Endodermal cell (in vitro differentiated cells): ENCODE results near the gene OSER1. TPM values are rescaled to one million over a fixed set of nuclear protein-coding genes. Genes with fewer than 3 reads are reported as not detected.

Experiments used
- DNase-seq: peaks from one replicate; pipeline ENCODE4 v3.0.0-alpha.2; 2017
- H3K27ac ChIP-seq: 2 replicates; pipeline ENCODE4 v1.5.1; 2013; ENCODE audit warnings: mild to moderate bottlenecking, low read depth, low read length, moderate library complexity
- H3K27me3 ChIP-seq: 2 replicates; pipeline ENCODE4 v1.6.1; 2013; ENCODE audit warnings: mild to moderate bottlenecking, low read length, moderate library complexity; ENCODE audit not compliant: insufficient read depth, control insufficient read depth, poor library complexity, severe bottlenecking
- H3K36me3 ChIP-seq: 2 replicates; pipeline ENCODE4 v1.7.0; 2013; ENCODE audit warnings: mild to moderate bottlenecking, low read length, moderate library complexity; ENCODE audit not compliant: control insufficient read depth, insufficient read depth
- H3K4me1 ChIP-seq: one replicate; pipeline ENCODE4 v1.7.0; 2013; ENCODE audit warnings: low read length; ENCODE audit not compliant: control insufficient read depth, insufficient read depth
- H3K4me3 ChIP-seq: 2 replicates; pipeline ENCODE4 v1.5.1; 2013; ENCODE audit warnings: mild to moderate bottlenecking, low read length, moderate library complexity
- H3K9ac ChIP-seq: 2 replicates; pipeline ENCODE4 v1.6.1; 2013; ENCODE audit warnings: mild to moderate bottlenecking, low read length, moderate library complexity; ENCODE audit not compliant: poor library complexity, severe bottlenecking; ENCODE audit errors: extremely low read depth
- H3K9me3 ChIP-seq: 2 replicates; pipeline ENCODE4 v1.6.1; 2013; ENCODE audit warnings: mild to moderate bottlenecking, low read length, moderate library complexity; ENCODE audit not compliant: control insufficient read depth
- H3K27ac Mint-ChIP-seq: 2 replicates; pipeline ENCODE4 v1.8.0; 2020; ENCODE audit warnings: mixed read lengths
- H3K27me3 Mint-ChIP-seq: 2 replicates; pipeline ENCODE4 v1.8.0; 2021; ENCODE audit warnings: mild to moderate bottlenecking, mixed read lengths; ENCODE audit not compliant: insufficient read depth
- H3K36me3 Mint-ChIP-seq: 2 replicates; pipeline ENCODE4 v1.8.0; 2020; ENCODE audit warnings: low read depth, mixed read lengths
- H3K4me1 Mint-ChIP-seq: 2 replicates; pipeline ENCODE4 v1.8.0; 2020; ENCODE audit warnings: mixed read lengths
- H3K4me3 Mint-ChIP-seq: 2 replicates; pipeline ENCODE4 v1.8.0; 2020; ENCODE audit warnings: mild to moderate bottlenecking, moderate library complexity, mixed read lengths
- H3K9me3 Mint-ChIP-seq: 2 replicates; pipeline ENCODE4 v1.8.0; 2020; ENCODE audit warnings: mild to moderate bottlenecking, mixed read lengths
- WGBS, 2 experiments: methylation state at CpG; one replicate each; pipeline versions ENCODE4 v1.1.5 to v1.1.7; 2013; ENCODE audit warnings: missing lambda C conversion rate in 2 of 2, mixed read lengths in 1 of 2; ENCODE audit not compliant: insufficient coverage in 1 of 2, insufficient read length in 1 of 2; 5-methylcytosine and 5-hydroxymethylcytosine counted together
- total RNA-seq, 2 donors: library from RNA; stranded (reverse); fragmentation: NEBNext Ultra II Directional in 1 of 2; extraction: Animal tissue kit (Norgen Biotek cat#: 25700) in 1 of 2; gene quantifications; 2 replicates in 1 of 2; 3 replicates in 1 of 2; pipeline ENCODE4 v1.2.1, GENCODE V29; 2021
- TF ChIP-seq, protein P1 (sequence below): fragments of 200-600 bp; sonication (generic); conservative IDR thresholded peaks from 2 replicates; pipeline ENCODE4 v1.5.0; 2021; ENCODE audit warnings: antibody characterized with exemption, mild to moderate bottlenecking

OSER1 gene
- total RNA-seq, 2 donors from 2014 or later, result 34.2 to 38.7 TPM

DNA sequence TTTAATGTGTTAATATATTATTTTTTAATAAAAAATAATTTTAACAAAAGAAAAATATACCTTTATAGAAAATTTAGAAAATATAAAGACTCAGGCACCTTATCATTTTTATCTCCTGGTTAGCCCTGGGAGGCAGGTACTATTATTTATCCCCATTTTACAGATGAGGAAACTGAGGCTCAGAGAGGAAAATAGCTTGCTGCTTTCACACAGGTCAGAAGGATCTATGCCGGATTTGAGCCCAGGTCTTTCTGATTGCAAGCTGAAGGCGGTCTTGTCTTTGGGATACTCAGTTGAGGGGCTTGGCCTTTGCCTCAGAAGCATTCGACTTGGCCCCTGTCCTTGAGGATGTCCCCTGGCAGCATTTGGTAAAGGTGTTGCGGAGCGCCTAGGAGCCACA lies 11.5 kb upstream of the OSER1 start:
- peaks cover 9% of the 10 kb centered on the region for H3K4me1 ChIP-seq
- H3K4me1 Mint-ChIP-seq, result peaks cover 16% of the 10 kb centered on the region
- H3K9me3 ChIP-seq, result no peaks in the 10 kb centered on the region
- no peak overlapping the region for H3K9ac ChIP-seq
- no peaks in the 10 kb centered on the region for H3K9me3 Mint-ChIP-seq
- no peak overlapping the region for H3K4me3 ChIP-seq
- no peaks in the 10 kb centered on the region for H3K36me3 Mint-ChIP-seq
- no peak overlapping the region for H3K4me3 Mint-ChIP-seq
- H3K27me3 Mint-ChIP-seq, result no peaks in the 10 kb centered on the region
- H3K27me3 ChIP-seq, result no peaks in the 10 kb centered on the region
- no peak overlapping the region for H3K27ac ChIP-seq
- no peak for DNase-seq
- H3K27ac Mint-ChIP-seq, result no peak overlapping the region
- H3K36me3 ChIP-seq, result no peaks in the 10 kb centered on the region
- TF ChIP-seq, protein P1, sequence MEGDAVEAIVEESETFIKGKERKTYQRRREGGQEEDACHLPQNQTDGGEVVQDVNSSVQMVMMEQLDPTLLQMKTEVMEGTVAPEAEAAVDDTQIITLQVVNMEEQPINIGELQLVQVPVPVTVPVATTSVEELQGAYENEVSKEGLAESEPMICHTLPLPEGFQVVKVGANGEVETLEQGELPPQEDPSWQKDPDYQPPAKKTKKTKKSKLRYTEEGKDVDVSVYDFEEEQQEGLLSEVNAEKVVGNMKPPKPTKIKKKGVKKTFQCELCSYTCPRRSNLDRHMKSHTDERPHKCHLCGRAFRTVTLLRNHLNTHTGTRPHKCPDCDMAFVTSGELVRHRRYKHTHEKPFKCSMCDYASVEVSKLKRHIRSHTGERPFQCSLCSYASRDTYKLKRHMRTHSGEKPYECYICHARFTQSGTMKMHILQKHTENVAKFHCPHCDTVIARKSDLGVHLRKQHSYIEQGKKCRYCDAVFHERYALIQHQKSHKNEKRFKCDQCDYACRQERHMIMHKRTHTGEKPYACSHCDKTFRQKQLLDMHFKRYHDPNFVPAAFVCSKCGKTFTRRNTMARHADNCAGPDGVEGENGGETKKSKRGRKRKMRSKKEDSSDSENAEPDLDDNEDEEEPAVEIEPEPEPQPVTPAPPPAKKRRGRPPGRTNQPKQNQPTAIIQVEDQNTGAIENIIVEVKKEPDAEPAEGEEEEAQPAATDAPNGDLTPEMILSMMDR, result no peak
- 93 to 98% methylated on average over 5 of the region's 5 CpGs for WGBS, 2 experiments

DNA sequence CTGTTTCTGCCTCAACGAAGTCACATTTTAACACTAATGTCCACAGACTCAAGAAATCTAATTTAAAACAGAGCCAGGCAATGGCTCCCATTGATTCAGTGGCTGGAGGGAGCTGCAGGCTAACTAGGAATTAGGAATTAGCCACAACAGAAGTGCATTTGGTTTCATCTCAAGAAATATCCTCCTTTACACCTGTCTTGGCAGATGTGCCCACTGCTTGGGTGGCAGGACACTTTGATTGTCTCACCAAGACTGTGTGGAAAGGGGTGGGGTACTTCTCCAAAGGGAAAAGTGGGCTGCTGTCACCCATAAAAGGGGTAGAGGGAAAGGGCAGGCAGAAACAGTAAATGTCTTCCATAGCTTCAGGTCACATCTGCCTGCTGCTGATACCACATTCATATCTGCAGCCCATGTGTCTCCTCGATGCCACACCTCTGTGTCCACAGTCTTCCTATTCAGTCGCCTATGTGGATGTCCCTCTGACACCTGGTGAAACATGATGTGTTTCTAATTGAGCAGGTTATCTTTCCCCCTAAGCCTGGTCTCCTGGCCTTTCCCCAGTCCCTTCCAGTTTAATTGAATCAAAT lies 10.9 kb upstream of the OSER1 start:
- Histone ChIP-seq H3K9ac (no peak overlapping the region), H3K27me3 (no peaks in the 10 kb centered on the region), H3K4me1 (peaks cover 9% of the 10 kb centered on the region), H3K27ac (no peak overlapping the region), H3K4me3 (no peak overlapping the region), H3K36me3 (no peaks in the 10 kb centered on the region), H3K9me3 (no peaks in the 10 kb centered on the region)
- DNase-seq, result no peak
- WGBS, 2 experiments, result 87 to 91% methylated on average over 2 to 3 of the region's 3 CpGs
- Mint-ChIP-seq H3K4me1 (peaks cover 16% of the 10 kb centered on the region), H3K9me3 (no peaks in the 10 kb centered on the region), H3K4me3 (no peak overlapping the region), H3K36me3 (no peaks in the 10 kb centered on the region), H3K27ac (no peak overlapping the region), H3K27me3 (no peaks in the 10 kb centered on the region)
- TF ChIP-seq, protein P1, result no peak

DNA sequence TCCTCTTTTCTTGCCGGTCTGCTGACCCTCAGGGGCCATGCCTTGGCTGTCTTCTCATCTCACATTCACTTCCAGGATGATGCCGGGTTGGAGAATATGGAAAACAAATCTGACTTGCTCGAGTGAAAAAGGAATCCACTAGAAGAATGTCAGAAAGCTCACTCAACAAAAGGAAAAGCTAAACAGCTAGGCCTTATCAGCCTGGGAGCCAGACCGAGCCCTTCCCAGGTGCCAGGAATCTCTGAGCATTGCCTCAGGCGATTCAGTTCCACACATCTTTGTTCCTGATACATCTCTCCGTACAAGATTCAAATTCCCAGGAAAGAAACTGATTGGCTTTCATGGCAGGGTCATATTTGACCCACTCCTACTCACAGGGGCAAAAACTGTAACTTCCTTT lies 9.2 kb upstream of the OSER1 start:
- TF ChIP-seq, protein P1, result no peak
- H3K27ac ChIP-seq, result no peak overlapping the region
- 61 to 70% methylated on average over 4 to 6 of the region's 6 CpGs for WGBS, 2 experiments

More for the DNA sequence above, 9.2 kb upstream of the OSER1 start:
- Histone ChIP-seq H3K9me3 (no peaks in the 10 kb centered on the region), H3K36me3 (no peaks in the 10 kb centered on the region), H3K9ac (peak overlapping the region; percentile 54), H3K27me3 (no peaks in the 10 kb centered on the region), H3K4me1 (peaks cover 9% of the 10 kb centered on the region), H3K4me3 (no peak overlapping the region)
- Mint-ChIP-seq H3K27ac (peak overlapping the region; percentile 93), H3K4me1 (peaks cover 16% of the 10 kb centered on the region), H3K36me3 (no peaks in the 10 kb centered on the region), H3K9me3 (no peaks in the 10 kb centered on the region), H3K4me3 (no peak overlapping the region), H3K27me3 (no peaks in the 10 kb centered on the region)
- DNase-seq, result no peak
